ENCODE data around the gene TRMT11.

The TRMT11 gene

GRCh38 chr6:125957391-125957693 lies 29.0 kb upstream of the TRMT11 start:
- DNase-seq (ENCODE audit: low read depth in 1 of 2, low spot score in 1 of 2), result no peak
- no peak for TF ChIP-seq GABPA (IDR thresholded peaks at IDR 0.05; ENCODE audit: low read depth)
- TF ChIP-seq REST (IDR thresholded peaks at IDR 0.05; ENCODE audit: insufficient replicate concordance, low read depth), result no peak
- TF ChIP-seq SPI1 (IDR thresholded peaks at IDR 0.05; ENCODE audit: borderline replicate concordance, low read depth), result no peak
- no peak for TF ChIP-seq POLR2AphosphoS5 (IDR thresholded peaks at IDR 0.05; ENCODE audit: low read depth)
- no peak for TF ChIP-seq CTCF (IDR thresholded peaks at IDR 0.05; ENCODE audit: insufficient read depth, low read length)
- peak overlapping the region; percentile 85 for H3K27ac ChIP-seq (replicated peaks)
- no peaks in the 10 kb centered on the region for H3K27me3 ChIP-seq (ENCODE audit: insufficient read depth, poor library complexity, severe bottlenecking)
- H3K4me3 ChIP-seq (replicated peaks; ENCODE audit: insufficient read depth, low read length), result peak overlapping the region; percentile 78

GRCh38 chr6:125957845-125958244 lies 28.5 kb upstream of the TRMT11 start:
- TF ChIP-seq GABPA (IDR thresholded peaks at IDR 0.05; ENCODE audit: low read depth) (no peak), REST (IDR thresholded peaks at IDR 0.05; ENCODE audit: insufficient replicate concordance, low read depth) (no peak), SPI1 (IDR thresholded peaks at IDR 0.05; ENCODE audit: borderline replicate concordance, low read depth) (no peak), POLR2AphosphoS5 (IDR thresholded peaks at IDR 0.05; ENCODE audit: low read depth) (no peak), CTCF (IDR thresholded peaks at IDR 0.05; ENCODE audit: insufficient read depth, low read length) (no peak)
- DNase-seq (ENCODE audit: low read depth in 1 of 2, low spot score in 1 of 2), result peak; percentile 65 to 72
- H3K27ac ChIP-seq (replicated peaks), result peak overlapping the region; percentile 85
- H3K27me3 ChIP-seq (ENCODE audit: insufficient read depth, poor library complexity, severe bottlenecking), result no peaks in the 10 kb centered on the region
- H3K4me3 ChIP-seq (replicated peaks; ENCODE audit: insufficient read depth, low read length), result peak overlapping the region; percentile 78

- Histone ChIP-seq H3K4me3 (replicated peaks; ENCODE audit: insufficient read depth, low read length) (no peak overlapping the region), H3K27me3 (ENCODE audit: insufficient read depth, poor library complexity, severe bottlenecking) (no peaks in the 10 kb centered on the region), H3K27ac (replicated peaks) (no peak overlapping the region)
- TF ChIP-seq CTCF (IDR thresholded peaks at IDR 0.05; ENCODE audit: insufficient read depth, low read length), result no peak
- no peak for TF ChIP-seq REST (IDR thresholded peaks at IDR 0.05; ENCODE audit: insufficient replicate concordance, low read depth)
- TF ChIP-seq SPI1 (IDR thresholded peaks at IDR 0.05; ENCODE audit: borderline replicate concordance, low read depth), result no peak
- no peak for TF ChIP-seq GABPA (IDR thresholded peaks at IDR 0.05; ENCODE audit: low read depth)
- no peak for TF ChIP-seq POLR2AphosphoS5 (IDR thresholded peaks at IDR 0.05; ENCODE audit: low read depth)
- no peak for DNase-seq (ENCODE audit: low read depth in 1 of 2, low spot score in 1 of 2)
Observed at GRCh38 chr6:125959041-125959440, 27.3 kb upstream of the TRMT11 start.
